Activated CD4-positive, alpha-beta T cell treated with anti-CD3 and anti-CD28 coated beads, Interleukin-10, Interleukin-2, amounts not matched to agents 100 ng/mL and 50 ng/mL, durations not matched to agents 16 hours and 8 hours (primary cell): ENCODE measurements around the gene MASP1.

Source experiments
- DNase-seq: peaks from one replicate; pipeline ENCODE4 v3.0.0-alpha.2; 2020

MASP1 gene

GRCh38 chr3:187291512-187292132 is at the start of gene MASP1:
Gene MASP1, minus strand, starts transcription at chr3:187291737. Its CDS starts 105 bp downstream, at chr3:187291632.
- no peak for DNase-seq

- DNase-seq = no peak
Observed at GRCh38 chr3:187340578-187340977, 49.0 kb upstream of the MASP1 start.

- DNase-seq = no peak
Observed at GRCh38 chr3:187336322-187336721, 44.8 kb upstream of the MASP1 start.

GRCh38 chr3:187334904-187335303 is 43.4 kb upstream of the MASP1 start:
- DNase-seq = no peak

- DNase-seq = no peak
Observed at GRCh38 chr3:187328691-187329090, 37.2 kb upstream of the MASP1 start.

GRCh38 chr3:187327845-187328244 is 36.3 kb upstream of the MASP1 start:
- DNase-seq = no peak

GRCh38 chr3:187325632-187326031 is 34.1 kb upstream of the MASP1 start:
- DNase-seq = no peak

- DNase-seq = no peak
Observed at GRCh38 chr3:187323091-187323490, 31.6 kb upstream of the MASP1 start.

- no peak for DNase-seq
Observed at GRCh38 chr3:187322291-187322690, 30.8 kb upstream of the MASP1 start.

- DNase-seq = no peak
Observed at GRCh38 chr3:187321766-187322165, 30.2 kb upstream of the MASP1 start.

GRCh38 chr3:187319699-187320302 is 28.3 kb upstream of the MASP1 start:
- DNase-seq = peak; percentile 65

- peak; percentile 51 for DNase-seq
Observed at GRCh38 chr3:187318819-187319616, 27.5 kb upstream of the MASP1 start.

GRCh38 chr3:187315872-187316271 is 24.3 kb upstream of the MASP1 start:
- DNase-seq = peak; percentile 5

- DNase-seq = no peak
Observed at GRCh38 chr3:187314176-187314575, 22.6 kb upstream of the MASP1 start.

GRCh38 chr3:187310954-187311470 is 19.5 kb upstream of the MASP1 start:
- no peak for DNase-seq

- DNase-seq = no peak
Observed at GRCh38 chr3:187310226-187310625, 18.7 kb upstream of the MASP1 start.

- no peak for DNase-seq
Observed at GRCh38 chr3:187305881-187306280, 14.3 kb upstream of the MASP1 start.

- no peak for DNase-seq
Observed at GRCh38 chr3:187299611-187300010, 8.1 kb upstream of the MASP1 start.

- DNase-seq = no peak
Observed at GRCh38 chr3:187296911-187297310, 5.4 kb upstream of the MASP1 start.

GRCh38 chr3:187296058-187296457 is 4.5 kb upstream of the MASP1 start:
- DNase-seq = no peak

GRCh38 chr3:187295316-187296034 is 3.9 kb upstream of the MASP1 start:
- no peak for DNase-seq

- no peak for DNase-seq
Observed at GRCh38 chr3:187293516-187294430, 2.2 kb upstream of the MASP1 start.
